ENCODE data around the gene TCF7L1.
"Not testable (repeated sequence)": the region's sequence is repeated elsewhere in the genome, so short reads cannot be mapped to it uniquely, and the experiment has no call there.

Gene TCF7L1

DNA sequence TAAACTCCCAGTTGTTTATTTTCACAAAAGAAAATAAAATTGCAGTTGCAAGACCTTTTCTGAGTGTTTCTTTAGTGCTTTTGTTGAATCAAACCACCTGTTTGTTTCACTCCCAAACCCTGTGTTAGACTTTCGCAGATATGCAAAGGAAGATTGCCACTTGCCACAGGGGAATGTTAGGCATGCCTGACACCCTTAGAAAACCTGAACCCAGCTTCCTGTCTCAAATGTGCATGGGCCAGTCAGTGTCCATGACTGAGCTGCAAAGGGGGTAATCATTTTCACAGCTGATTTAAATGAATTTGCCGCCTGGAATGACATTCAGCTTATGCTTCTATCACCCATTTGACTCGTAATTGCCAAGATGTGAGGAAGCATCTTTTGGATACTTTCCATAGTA, 177.1 kb downstream of the TCF7L1 start:
- TF ChIP-seq, protein P1, sequence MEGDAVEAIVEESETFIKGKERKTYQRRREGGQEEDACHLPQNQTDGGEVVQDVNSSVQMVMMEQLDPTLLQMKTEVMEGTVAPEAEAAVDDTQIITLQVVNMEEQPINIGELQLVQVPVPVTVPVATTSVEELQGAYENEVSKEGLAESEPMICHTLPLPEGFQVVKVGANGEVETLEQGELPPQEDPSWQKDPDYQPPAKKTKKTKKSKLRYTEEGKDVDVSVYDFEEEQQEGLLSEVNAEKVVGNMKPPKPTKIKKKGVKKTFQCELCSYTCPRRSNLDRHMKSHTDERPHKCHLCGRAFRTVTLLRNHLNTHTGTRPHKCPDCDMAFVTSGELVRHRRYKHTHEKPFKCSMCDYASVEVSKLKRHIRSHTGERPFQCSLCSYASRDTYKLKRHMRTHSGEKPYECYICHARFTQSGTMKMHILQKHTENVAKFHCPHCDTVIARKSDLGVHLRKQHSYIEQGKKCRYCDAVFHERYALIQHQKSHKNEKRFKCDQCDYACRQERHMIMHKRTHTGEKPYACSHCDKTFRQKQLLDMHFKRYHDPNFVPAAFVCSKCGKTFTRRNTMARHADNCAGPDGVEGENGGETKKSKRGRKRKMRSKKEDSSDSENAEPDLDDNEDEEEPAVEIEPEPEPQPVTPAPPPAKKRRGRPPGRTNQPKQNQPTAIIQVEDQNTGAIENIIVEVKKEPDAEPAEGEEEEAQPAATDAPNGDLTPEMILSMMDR (IDR thresholded peaks at IDR 0.05; ENCODE audit: low read depth, low read length), result no peak
- no peak overlapping the region for H3K4me3 ChIP-seq (ENCODE audit: low read depth, low read length)

- TF ChIP-seq, protein P1 (IDR thresholded peaks at IDR 0.05; ENCODE audit: low read depth, low read length), result no peak
- H3K4me3 ChIP-seq (ENCODE audit: low read depth, low read length), result no peak overlapping the region
Observed at GRCh38 chr2:85312404-85312803, 179.2 kb downstream of the TCF7L1 start.

- TF ChIP-seq, protein P1 (IDR thresholded peaks at IDR 0.05; ENCODE audit: low read depth, low read length), result no peak
- no peak overlapping the region for H3K4me3 ChIP-seq (ENCODE audit: low read depth, low read length)
Observed at GRCh38 chr2:85314884-85315242, 181.7 kb downstream of the TCF7L1 start.

- not testable (repeated sequence) for H3K4me3 ChIP-seq (ENCODE audit: low read depth, low read length)
Observed at GRCh38 chr2:85315921-85316320, 182.7 kb downstream of the TCF7L1 start.

- TF ChIP-seq, protein P1 (IDR thresholded peaks at IDR 0.05; ENCODE audit: low read depth, low read length), result no peak
- H3K4me3 ChIP-seq (ENCODE audit: low read depth, low read length), result 0 out of 2 replicates have a peak overlapping the region, but pooled peaks have one; percentile 4
Observed at GRCh38 chr2:85318222-85319074, 185.3 kb downstream of the TCF7L1 start.

GRCh38 chr2:85319796-85320195, 186.6 kb downstream of the TCF7L1 start:
- TF ChIP-seq, protein P1 (IDR thresholded peaks at IDR 0.05; ENCODE audit: low read depth, low read length), result no peak

GRCh38 chr2:85323351-85323987, 190.3 kb downstream of the TCF7L1 start:
- no peak overlapping the region for H3K4me3 ChIP-seq (ENCODE audit: low read depth, low read length)
- TF ChIP-seq, protein P1 (IDR thresholded peaks at IDR 0.05; ENCODE audit: low read depth, low read length), result no peak

More at GRCh38 chr2:85319796-85320195, 186.6 kb downstream of the TCF7L1 start:
- H3K4me3 ChIP-seq (ENCODE audit: low read depth, low read length), result no peak overlapping the region

- H3K4me3 ChIP-seq (ENCODE audit: low read depth, low read length), result not testable (repeated sequence)
Observed at GRCh38 chr2:85323988-85324367, 190.8 kb downstream of the TCF7L1 start.
